ENCODE measurements around the gene OTOP2.
"Not testable (repeated sequence)": the region's sequence is repeated elsewhere in the genome, so short reads cannot be mapped to it uniquely, and the experiment has no call there.

OTOP2 gene

DNA sequence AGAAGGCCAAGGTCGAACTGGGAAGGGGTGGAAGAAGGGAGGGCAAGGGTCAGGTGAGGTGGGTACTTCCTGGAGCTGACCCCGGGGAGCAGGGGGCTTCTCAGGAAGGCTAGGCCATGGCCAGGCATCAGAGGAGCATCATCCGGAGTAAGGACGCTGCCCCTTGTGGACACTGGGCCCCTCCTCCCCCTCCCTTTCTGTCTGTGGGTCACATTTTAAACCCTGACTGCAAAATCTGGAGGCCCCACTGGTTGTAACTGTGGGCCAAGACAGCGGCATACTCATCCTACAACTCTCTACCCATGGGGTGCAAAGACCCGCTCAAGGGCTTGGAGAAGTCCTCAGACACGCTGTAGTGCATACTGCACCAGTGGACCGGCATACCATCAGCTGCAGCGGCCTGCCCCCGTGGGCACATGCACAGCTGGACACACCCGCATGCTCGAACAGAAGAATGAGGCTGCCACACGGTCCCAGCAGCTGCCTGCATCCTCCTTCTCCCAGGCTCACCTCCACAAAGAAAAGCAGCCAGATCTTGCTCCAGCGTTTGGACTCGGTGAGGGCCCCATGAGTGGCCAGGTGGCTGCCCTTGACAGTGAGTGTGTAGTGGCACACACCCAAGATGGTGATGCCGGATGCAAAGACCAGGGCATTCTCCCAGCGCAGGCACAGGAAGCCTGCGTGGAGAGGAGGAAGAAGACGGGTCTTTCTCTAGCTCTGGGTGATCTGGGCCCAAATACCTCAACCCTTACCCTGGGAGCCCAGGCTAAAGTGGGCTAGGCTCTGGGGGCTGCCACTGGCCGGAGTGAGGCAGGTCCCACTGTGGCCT is 31.8 kb upstream of the OTOP2 start:
- Mint-ChIP-seq H3K4me1 (peaks cover 4% of the 10 kb centered on the region), H3K27ac (no peak overlapping the region), H3K36me3 (no peaks in the 10 kb centered on the region), H3K9me3 (no peaks in the 10 kb centered on the region), H3K4me3 (no peak overlapping the region), H3K27me3 (peaks cover 83% of the 10 kb centered on the region)
- CTCF ChIA-PET = no interaction called here
- DNase-seq = no peak

DNA sequence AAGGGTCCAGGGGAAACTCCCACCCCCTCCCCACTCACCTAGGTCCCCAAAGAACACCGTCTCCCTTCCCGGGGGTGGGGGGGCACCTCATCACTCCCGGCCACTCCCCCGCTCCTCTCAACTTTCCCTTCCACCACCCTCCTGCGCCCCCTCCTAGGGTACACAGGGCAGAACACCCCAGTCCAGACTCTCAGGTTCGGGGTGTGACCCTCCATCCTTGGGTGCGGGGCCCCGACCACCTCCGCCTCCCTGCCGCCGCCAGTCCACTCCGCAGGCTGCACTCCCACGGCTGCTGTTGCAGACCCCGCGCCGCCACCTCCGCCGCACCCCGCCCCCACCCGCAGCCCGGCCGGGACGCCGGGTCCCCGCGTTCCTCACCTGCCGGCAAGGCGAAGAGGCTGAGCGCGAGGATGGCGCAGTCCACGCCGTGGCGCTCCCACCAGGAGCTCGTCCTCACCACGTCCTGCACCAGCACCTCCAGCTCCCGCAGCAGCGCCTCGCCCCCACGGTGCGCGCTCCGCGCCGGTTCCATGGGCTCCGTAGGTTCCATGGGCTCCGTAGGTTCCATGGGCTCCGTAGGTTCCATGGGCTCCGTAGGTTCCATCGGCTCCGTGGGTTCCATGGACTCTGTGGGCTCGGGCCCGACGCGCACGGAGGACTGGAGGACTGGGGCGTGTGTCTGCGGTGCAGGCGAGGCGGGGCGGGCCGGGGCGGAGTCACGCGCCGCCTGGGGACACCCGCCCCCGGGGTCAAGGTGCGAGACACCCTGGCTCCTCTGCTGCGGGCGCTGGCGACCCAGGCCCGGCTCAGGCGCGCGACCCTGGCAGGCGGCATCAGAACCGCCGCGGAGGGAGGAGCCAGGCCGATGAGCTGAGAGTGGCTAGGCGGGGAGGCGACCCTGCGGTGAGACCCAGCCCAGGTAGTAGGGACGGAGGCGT is 30.8 kb upstream of the OTOP2 start, which contains the start of gene FADS6:
TSS of gene FADS6 (minus strand) at position 660 of the 938 bp plus-strand sequence. CDS start at position 622, 38 bp downstream.
- Mint-ChIP-seq H3K27me3 (peaks cover 82% of the 10 kb centered on the region), H3K27ac (peak within 1 kb of the TSS; percentile 68), H3K9me3 (no peaks in the 10 kb centered on the region), H3K4me1 (peaks cover 4% of the 10 kb centered on the region), H3K4me3 (peak within 1 kb of the TSS; percentile 37), H3K36me3 (no peaks in the 10 kb centered on the region)
- CTCF ChIA-PET = no interaction called here
- DNase-seq = peak; percentile 32

- Mint-ChIP-seq H3K4me1 (peaks cover 4% of the 10 kb centered on the region), H3K27me3 (peaks cover 77% of the 10 kb centered on the region), H3K9me3 (no peaks in the 10 kb centered on the region), H3K4me3 (peak overlapping the region; percentile 37), H3K36me3 (no peaks in the 10 kb centered on the region), H3K27ac (peak overlapping the region; percentile 68)
- no peak for DNase-seq
- CTCF ChIA-PET = interaction anchor here (1.2 kb wide), 1 partner anchor 31 kb away, joined by 3 read pairs; no protein-coding TSS in a partner anchor
Measured at GRCh38 chr17:74893936-74894671, 30.0 kb upstream of the OTOP2 start.

DNA sequence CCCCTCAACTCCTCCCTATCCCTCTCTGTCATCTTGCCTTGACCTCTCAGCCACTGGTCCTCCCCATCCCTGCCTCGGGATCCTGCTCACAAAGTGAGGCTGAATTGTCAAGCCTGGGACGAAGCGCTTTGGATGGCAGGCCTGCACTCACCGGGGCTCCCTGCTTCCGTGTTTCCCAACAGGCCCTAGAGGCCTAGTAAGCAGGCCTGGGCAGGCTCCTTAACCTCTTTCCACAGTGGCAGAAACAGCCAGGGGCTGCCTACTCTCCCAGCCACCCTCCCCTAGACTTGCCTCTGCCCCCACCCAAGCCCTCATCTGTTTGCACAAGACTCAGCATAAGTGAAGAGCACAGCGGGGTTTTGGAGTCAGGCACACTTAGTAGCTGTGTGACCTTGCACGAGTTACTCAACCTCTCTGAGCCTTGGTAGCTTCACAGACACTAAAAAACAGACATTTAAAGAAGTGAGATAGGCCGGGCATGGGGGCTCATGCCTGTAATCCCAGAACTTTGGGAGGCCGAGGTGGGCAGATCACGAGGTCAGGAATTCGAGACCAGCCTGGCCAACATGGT is 25.6 kb upstream of the OTOP2 start:
- Mint-ChIP-seq H3K4me1 (peaks cover 4% of the 10 kb centered on the region), H3K27ac (no peak overlapping the region), H3K36me3 (no peaks in the 10 kb centered on the region), H3K9me3 (no peaks in the 10 kb centered on the region), H3K27me3 (peaks cover 59% of the 10 kb centered on the region), H3K4me3 (no peak overlapping the region)
- DNase-seq = no peak
- CTCF ChIA-PET = no interaction called here

GRCh38 chr17:74900208-74900607 is 23.9 kb upstream of the OTOP2 start:
- no peak overlapping the region for H3K27ac Mint-ChIP-seq
- peaks cover 51% of the 10 kb centered on the region for H3K27me3 Mint-ChIP-seq
- no peaks in the 10 kb centered on the region for H3K9me3 Mint-ChIP-seq
- no peak for DNase-seq
- CTCF ChIA-PET = no interaction called here
- no peaks in the 10 kb centered on the region for H3K4me1 Mint-ChIP-seq
- no peak overlapping the region for H3K4me3 Mint-ChIP-seq
- no peaks in the 10 kb centered on the region for H3K36me3 Mint-ChIP-seq

DNA sequence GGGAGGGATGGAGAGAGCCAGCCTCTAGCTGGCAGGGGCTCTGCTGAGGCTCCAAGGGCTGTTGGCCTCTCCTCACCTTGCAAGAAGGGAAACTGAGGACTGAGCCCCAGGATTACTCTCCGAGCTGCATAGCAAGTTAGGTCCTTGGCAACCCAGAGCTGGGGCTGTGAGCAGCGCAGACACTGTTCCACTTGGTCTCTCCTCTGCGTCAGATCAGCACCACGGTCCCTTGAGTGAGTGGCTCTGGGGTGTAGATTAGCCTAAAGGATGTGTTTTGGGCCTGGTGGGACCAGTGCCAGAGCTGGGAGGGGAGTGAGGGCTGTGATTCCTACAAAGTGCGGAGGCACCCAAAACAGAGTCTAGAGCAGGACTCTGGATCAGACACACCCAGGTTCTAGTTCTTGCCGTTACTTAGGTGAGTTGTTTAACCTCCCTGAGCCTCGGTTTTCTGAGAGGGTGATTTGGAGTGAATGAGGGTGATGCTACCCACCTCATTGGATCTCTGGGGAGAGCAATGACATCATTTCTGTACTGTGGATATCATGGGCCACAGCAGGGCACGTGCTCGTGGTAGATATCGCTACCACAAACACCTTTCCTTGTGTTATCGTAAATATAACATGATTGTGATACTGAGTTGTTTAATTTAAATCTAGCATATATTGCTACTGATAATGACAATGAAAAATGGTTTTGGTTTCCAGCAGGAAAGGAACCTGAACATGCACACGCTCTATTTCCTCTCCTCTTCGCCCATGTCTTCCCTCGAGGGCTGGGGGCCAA is 22.5 kb upstream of the OTOP2 start:
- Mint-ChIP-seq H3K4me3 (no peak overlapping the region), H3K9me3 (no peaks in the 10 kb centered on the region), H3K4me1 (peaks cover 2% of the 10 kb centered on the region), H3K36me3 (no peaks in the 10 kb centered on the region), H3K27ac (no peak overlapping the region), H3K27me3 (peaks cover 40% of the 10 kb centered on the region)
- no peak for DNase-seq
- CTCF ChIA-PET = no interaction called here

DNA sequence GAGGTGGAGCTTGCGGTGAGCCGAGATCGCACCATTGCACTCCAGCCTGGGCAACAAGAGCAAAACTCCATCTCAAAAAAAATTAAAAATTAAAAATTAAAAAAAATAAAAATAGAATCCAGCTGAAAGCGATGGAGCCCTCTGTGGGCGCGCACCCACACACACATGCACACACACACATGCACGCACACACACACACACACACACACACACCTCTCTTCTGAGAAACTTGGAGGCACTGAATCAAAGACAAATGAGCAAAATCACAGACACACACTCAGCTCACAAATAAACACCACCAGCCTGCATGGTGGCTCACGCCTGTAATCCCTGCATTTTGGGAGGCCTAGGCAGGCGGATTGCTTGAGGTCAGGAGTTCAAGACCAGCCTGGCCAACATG is 21.0 kb upstream of the OTOP2 start:
- CTCF ChIA-PET = no interaction called here
- H3K4me3 Mint-ChIP-seq = no peak overlapping the region
- H3K36me3 Mint-ChIP-seq = no peaks in the 10 kb centered on the region
- peaks cover 2% of the 10 kb centered on the region for H3K4me1 Mint-ChIP-seq
- H3K27ac Mint-ChIP-seq = no peak overlapping the region
- H3K27me3 Mint-ChIP-seq = peaks cover 38% of the 10 kb centered on the region
- no peak for DNase-seq
- H3K9me3 Mint-ChIP-seq = no peaks in the 10 kb centered on the region

DNA sequence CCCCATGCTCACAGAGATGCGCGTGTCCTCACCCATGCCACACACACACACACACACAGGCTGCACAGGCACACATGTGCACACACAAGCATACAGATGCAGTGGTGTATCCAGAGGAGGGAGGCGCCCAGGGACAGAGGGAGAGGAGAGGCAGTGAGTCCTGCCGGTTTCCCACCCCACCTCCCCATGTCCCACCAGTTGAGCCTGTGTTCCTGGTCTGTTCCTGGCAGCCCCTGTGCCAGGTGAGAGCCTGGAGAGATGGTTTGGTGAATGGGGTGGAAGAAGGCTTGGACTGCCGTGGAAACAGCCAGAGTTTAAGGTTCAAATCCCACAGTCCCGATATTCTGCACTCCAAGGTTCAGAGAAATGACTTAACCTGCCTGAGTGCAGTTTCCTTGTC is 20.4 kb upstream of the OTOP2 start:
- Mint-ChIP-seq H3K4me3 (no peak overlapping the region), H3K27me3 (peaks cover 32% of the 10 kb centered on the region), H3K36me3 (no peaks in the 10 kb centered on the region), H3K4me1 (peaks cover 2% of the 10 kb centered on the region), H3K9me3 (no peaks in the 10 kb centered on the region), H3K27ac (no peak overlapping the region)
- DNase-seq = no peak
- CTCF ChIA-PET = no interaction called here

- CTCF ChIA-PET = no interaction called here
- Mint-ChIP-seq H3K36me3 (no peaks in the 10 kb centered on the region), H3K9me3 (no peaks in the 10 kb centered on the region), H3K27me3 (peaks cover 32% of the 10 kb centered on the region), H3K27ac (peak overlapping the region; percentile 21), H3K4me1 (peaks cover 2% of the 10 kb centered on the region), H3K4me3 (no peak overlapping the region)
- DNase-seq = no peak
Measured at GRCh38 chr17:74904687-74905409, 19.2 kb upstream of the OTOP2 start.

GRCh38 chr17:74906214-74906793 is 17.8 kb upstream of the OTOP2 start:
- H3K4me3 Mint-ChIP-seq, H3K27ac Mint-ChIP-seq, H3K4me1 Mint-ChIP-seq, H3K36me3 Mint-ChIP-seq, H3K9me3 Mint-ChIP-seq: not testable (repeated sequence)
- H3K27me3 Mint-ChIP-seq = peaks cover 37% of the 10 kb centered on the region
- CTCF ChIA-PET = interaction anchor here (1.2 kb wide), 1 partner anchor 51 kb away, joined by 3 read pairs; no protein-coding TSS in a partner anchor
- peak; percentile 31 for DNase-seq

DNA sequence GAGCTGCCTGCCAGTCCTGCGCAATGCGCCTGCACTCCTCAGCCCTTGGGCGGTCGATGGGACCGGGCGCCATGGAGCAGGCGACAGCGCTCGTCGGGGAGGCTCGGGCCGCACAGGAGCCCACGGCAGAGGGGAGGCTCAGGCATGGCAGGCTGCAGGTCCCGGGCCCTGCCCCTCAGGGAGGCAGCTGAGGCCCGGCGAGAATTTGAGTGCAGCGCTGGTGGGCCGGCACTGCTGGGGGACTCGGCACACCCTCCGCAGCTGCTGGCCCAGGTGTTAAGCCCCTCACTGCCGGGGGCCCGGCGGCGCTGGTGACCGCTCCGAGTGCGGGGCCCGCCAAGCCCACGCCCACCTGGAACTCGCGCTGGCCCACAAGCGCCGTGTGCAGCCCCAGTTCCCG is 17.1 kb upstream of the OTOP2 start:
- Mint-ChIP-seq H3K4me3 (no peak overlapping the region), H3K27ac (no peak overlapping the region), H3K4me1 (peaks cover 2% of the 10 kb centered on the region), H3K27me3 (peaks cover 39% of the 10 kb centered on the region), H3K36me3 (no peaks in the 10 kb centered on the region), H3K9me3 (no peaks in the 10 kb centered on the region)
- CTCF ChIA-PET = interaction anchor here (1.2 kb wide), 1 partner anchor 51 kb away, joined by 3 read pairs; no protein-coding TSS in a partner anchor
- no peak for DNase-seq

DNA sequence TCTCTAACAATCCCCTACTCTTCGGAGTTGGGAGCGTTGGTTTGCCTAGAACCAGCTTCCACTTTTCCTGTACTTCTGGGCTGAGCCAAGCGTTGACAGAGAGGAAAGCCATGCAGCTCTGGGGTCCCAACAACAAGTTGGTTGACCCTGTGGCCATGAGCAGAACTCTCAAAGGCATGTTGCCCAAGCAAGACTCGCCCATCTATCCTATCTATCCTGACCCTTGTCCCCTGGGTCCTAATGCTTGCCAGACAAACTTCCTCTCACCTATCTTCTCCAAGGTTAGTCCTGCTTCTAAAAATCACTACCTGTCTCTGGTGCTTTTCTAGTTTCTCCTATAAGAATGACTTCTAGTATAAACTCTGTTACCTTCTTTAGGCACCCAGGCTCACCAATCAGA is 15.0 kb upstream of the OTOP2 start:
- H3K27me3 Mint-ChIP-seq = peaks cover 35% of the 10 kb centered on the region
- H3K4me3 Mint-ChIP-seq, CTCF ChIA-PET, DNase-seq, H3K36me3 Mint-ChIP-seq, H3K9me3 Mint-ChIP-seq, H3K4me1 Mint-ChIP-seq, H3K27ac Mint-ChIP-seq: not testable (repeated sequence)
